ENCODE results near the gene RCCD1.
A peak's percentile ranks its signal among the peaks of the same experiment; 100 is the strongest.
"Not testable (repeated sequence)": the region's sequence is repeated elsewhere in the genome, so short reads cannot be mapped to it uniquely, and the experiment has no call there.

The RCCD1 gene

DNA sequence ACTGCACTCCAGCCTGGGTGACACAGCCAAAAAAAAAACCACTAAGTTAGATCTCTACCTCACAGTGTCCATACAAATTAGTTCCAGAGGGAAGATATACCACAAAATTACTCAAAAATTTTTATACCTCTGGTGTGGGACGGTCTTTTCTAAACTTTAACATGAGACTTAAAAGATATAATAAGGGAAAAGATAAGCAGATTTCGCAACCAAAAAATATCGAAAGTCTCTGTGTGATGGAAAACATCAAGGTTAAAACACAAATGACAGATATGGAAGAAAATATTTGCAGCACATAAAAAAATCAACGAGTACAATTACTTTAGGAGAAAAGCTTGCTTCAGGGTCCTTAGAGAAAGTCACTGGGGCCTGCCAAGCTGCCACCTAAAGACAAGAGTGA is 32.8 kb upstream of the RCCD1 start:
- H3K9me3 ChIP-seq (ENCODE audit: control insufficient read depth in 2 of 2, low read length in 2 of 2): no peaks in the 10 kb centered on the region
- no peak overlapping the region for H3K9ac ChIP-seq (ENCODE audit: low read length in 2 of 2)
- H3K4me1 ChIP-seq (ENCODE audit: control insufficient read depth, insufficient read depth, low read length): no peaks in the 10 kb centered on the region
- no peaks in the 10 kb centered on the region for H3K27me3 ChIP-seq (ENCODE audit: control insufficient read depth in 1 of 2, insufficient read depth in 2 of 2, low read length in 2 of 2)
- H3K27ac ChIP-seq (ENCODE audit: low read length): no peak overlapping the region
- H3K36me3 ChIP-seq (ENCODE audit: control insufficient read depth in 2 of 2, insufficient read depth in 2 of 2, low read length in 2 of 2): peaks cover 29 to 40% of the 10 kb centered on the region in 2 donors
- H3K4me3 ChIP-seq (ENCODE audit: low read length in 2 of 2): no peak overlapping the region

DNA sequence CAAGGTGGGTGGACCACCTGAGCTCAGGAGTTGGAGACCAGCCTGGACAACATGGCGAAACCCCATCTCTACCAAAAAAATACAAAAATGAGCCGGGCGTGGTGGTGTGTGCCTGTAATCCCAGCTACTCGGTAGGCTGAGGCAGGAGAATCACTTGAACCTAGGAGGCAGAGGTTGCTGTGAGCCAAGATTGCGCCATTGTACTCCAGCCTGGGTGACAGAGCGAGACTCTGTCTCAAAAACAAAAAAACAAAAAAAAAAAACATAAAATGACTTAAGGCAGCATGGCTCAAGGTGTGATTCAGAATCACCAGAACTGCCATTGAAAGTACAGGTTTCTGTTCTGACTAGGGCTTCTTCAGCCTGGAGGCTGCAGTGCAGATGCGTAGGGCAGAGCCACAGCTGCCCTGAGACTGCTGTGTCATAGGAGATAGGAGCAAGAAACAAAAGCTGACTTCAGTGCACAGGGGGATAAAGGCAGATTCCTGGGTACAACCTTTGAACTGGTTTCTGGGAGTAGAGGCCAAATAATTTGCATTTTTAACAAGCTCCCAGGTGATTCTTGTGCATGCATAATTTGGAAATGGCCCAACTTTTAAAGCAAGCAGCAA is 31.9 kb upstream of the RCCD1 start:
- H3K36me3 ChIP-seq (ENCODE audit: control insufficient read depth in 2 of 2, insufficient read depth in 2 of 2, low read length in 2 of 2): peaks cover 21 to 31% of the 10 kb centered on the region in 2 donors
- not testable (repeated sequence) for H3K4me3 ChIP-seq (ENCODE audit: low read length in 2 of 2); H3K27ac ChIP-seq (ENCODE audit: low read length); H3K27me3 ChIP-seq (ENCODE audit: control insufficient read depth in 1 of 2, insufficient read depth in 2 of 2, low read length in 2 of 2); H3K9ac ChIP-seq (ENCODE audit: low read length in 2 of 2); H3K4me1 ChIP-seq (ENCODE audit: control insufficient read depth, insufficient read depth, low read length); H3K9me3 ChIP-seq (ENCODE audit: control insufficient read depth in 2 of 2, low read length in 2 of 2)

DNA sequence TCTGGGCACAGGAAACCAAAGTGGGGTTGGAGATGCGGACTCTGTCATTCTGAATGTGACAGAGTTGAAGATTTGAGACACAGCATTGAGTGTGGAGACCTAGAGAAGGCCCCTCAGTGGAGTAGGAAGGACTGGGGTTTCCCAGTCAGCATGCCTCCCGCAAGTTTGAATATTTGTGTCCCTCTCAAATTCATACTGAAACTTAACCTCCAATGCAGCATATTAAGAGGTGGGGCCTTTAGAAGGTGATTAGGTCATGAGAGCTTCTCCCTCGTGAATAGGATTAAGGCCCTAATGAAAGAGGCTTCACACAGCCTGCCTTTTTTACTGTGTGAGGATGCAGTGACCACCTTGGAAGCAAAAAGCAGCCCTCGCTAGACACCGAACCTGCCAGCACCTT is 30.3 kb upstream of the RCCD1 start:
- Histone ChIP-seq H3K4me3 (ENCODE audit: low read length in 2 of 2) (no peak overlapping the region), H3K4me1 (ENCODE audit: control insufficient read depth, insufficient read depth, low read length) (no peaks in the 10 kb centered on the region), H3K27me3 (ENCODE audit: control insufficient read depth in 1 of 2, insufficient read depth in 2 of 2, low read length in 2 of 2) (no peaks in the 10 kb centered on the region), H3K27ac (ENCODE audit: low read length) (no peak overlapping the region), H3K9me3 (ENCODE audit: control insufficient read depth in 2 of 2, low read length in 2 of 2) (no peaks in the 10 kb centered on the region), H3K36me3 (ENCODE audit: control insufficient read depth in 2 of 2, insufficient read depth in 2 of 2, low read length in 2 of 2) (peaks cover 9 to 18% of the 10 kb centered on the region in 2 donors), H3K9ac (ENCODE audit: low read length in 2 of 2) (no peak overlapping the region)

DNA sequence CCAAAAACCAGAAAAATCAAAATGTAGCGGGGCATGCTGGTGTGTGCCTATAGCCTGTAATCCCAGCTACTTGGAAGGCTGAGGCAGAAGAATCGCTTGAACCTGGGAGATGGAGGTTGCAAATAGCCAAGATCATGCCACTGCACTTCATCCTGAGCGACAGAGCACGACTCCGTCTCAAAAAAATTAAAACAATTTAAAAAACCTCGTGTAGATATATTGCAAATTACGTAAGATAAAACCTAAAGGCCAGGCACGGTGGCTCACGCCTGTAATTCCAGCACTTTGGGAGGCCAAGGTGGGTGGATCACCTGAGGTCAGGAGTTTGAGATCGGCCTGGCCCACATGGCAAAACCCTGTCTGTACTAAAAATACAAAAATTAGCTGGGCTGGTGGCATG is 27.9 kb upstream of the RCCD1 start:
- peaks cover 13% of the 10 kb centered on the region for H3K4me1 ChIP-seq (ENCODE audit: control insufficient read depth, insufficient read depth, low read length)
- not testable (repeated sequence) for H3K9me3 ChIP-seq (ENCODE audit: control insufficient read depth in 2 of 2, low read length in 2 of 2); H3K36me3 ChIP-seq (ENCODE audit: control insufficient read depth in 2 of 2, insufficient read depth in 2 of 2, low read length in 2 of 2); H3K9ac ChIP-seq (ENCODE audit: low read length in 2 of 2); H3K27me3 ChIP-seq (ENCODE audit: control insufficient read depth in 1 of 2, insufficient read depth in 2 of 2, low read length in 2 of 2); H3K27ac ChIP-seq (ENCODE audit: low read length); H3K4me3 ChIP-seq (ENCODE audit: low read length in 2 of 2)

DNA sequence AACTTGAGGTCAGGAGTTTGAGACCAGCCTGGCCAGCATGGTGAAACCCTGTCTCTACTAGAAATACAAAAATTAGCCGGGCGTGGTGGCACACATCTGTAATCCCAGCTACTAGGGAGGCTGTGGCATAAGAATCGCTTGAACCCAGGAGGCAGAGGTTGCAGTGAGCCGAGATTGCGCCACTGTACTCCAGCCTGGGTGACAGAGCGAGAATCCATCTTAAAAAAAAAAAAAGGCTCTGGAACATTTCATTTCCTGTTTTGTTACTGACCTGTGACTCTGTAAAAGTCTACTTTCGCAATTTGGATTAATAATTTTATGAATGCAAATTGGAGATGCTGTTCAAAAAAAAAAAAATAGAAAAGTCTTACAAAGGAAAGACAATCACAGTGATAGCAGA is 26.6 kb upstream of the RCCD1 start:
- peaks cover 24% of the 10 kb centered on the region for H3K4me1 ChIP-seq (ENCODE audit: control insufficient read depth, insufficient read depth, low read length)
- H3K27me3 ChIP-seq (ENCODE audit: control insufficient read depth in 1 of 2, insufficient read depth in 2 of 2, low read length in 2 of 2); H3K9ac ChIP-seq (ENCODE audit: low read length in 2 of 2); H3K9me3 ChIP-seq (ENCODE audit: control insufficient read depth in 2 of 2, low read length in 2 of 2); H3K36me3 ChIP-seq (ENCODE audit: control insufficient read depth in 2 of 2, insufficient read depth in 2 of 2, low read length in 2 of 2); H3K4me3 ChIP-seq (ENCODE audit: low read length in 2 of 2); H3K27ac ChIP-seq (ENCODE audit: low read length): not testable (repeated sequence)

DNA sequence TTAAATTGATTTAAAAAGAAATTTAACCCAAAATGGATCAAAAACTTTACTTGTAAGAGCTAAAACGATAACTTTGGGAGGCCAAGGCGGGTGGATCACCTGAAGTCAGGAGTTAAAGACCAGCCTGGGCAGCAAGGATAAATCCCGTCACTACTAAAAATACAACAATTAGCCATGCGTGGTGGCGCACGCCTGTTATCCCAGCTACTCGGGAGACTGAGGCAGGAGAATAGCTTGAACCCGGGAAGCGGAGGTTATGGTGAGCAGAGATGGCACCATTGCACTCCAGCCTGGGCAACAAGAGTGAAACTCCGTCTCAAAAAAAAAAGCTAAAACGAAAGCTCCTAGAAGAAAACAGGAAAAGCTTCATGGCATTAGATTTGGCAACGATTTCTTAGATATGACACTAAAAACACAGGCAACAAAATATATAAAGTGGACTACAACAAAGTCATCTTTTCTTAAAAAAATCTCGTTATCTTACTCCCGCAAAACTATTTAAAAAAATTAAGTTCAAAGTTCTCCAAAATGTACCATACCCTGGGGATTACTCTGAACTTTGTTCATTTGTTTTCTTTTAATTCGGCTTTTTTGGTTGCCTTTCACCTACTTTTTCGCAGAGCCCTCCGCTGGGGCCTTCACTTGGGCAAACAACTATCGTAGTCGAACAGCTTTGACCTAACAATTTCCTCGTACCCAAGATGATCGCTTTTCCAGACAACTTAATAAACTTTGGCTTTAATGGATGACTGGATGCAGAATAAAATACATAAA is 25.3 kb upstream of the RCCD1 start:
- Histone ChIP-seq H3K9me3 (ENCODE audit: control insufficient read depth in 2 of 2, low read length in 2 of 2) (no peaks in the 10 kb centered on the region), H3K27me3 (ENCODE audit: control insufficient read depth in 1 of 2, insufficient read depth in 2 of 2, low read length in 2 of 2) (no peaks in the 10 kb centered on the region), H3K27ac (ENCODE audit: low read length) (peak overlapping the region; percentile 78), H3K36me3 (ENCODE audit: control insufficient read depth in 2 of 2, insufficient read depth in 2 of 2, low read length in 2 of 2) (no peaks in the 10 kb centered on the region), H3K4me3 (ENCODE audit: low read length in 2 of 2) (peak overlapping the region; percentile 80 to 84), H3K9ac (ENCODE audit: low read length in 2 of 2) (peak overlapping the region; percentile 84 to 86), H3K4me1 (ENCODE audit: control insufficient read depth, insufficient read depth, low read length) (peaks cover 31% of the 10 kb centered on the region)

DNA sequence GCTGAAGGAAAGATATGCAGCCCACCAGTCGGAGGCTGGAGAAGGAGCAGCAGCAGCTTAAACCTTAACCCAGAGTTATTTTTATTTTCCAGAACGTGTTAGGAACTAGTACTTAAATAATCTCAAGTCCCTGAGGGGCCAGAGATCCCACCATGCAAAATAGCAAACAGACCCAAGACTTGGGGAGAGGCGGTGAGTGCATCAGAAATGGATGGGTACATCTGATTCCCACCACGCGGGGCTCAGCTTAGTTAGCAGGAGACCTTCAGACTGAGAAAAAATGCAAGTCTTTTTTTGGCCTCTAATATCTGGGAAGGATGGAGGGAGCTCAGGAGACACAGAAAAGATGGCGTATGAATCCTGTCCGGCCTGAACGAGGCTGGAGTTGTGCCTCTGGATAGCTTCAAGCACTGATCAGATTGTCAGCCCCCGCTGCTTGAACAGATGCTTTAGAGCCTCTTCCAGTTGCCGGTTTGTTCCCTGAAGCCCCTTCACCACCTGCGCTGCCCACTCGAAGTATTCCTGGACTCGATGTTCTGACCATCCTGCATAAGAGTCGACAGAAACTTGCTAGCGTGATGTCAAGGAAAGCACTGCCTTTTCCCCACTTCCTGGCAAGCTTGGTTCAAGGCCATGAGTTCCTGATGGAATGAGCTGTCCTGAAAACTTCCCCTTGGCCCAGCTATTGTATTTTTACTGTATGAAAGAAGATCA is 23.7 kb upstream of the RCCD1 start:
- Histone ChIP-seq H3K27ac (ENCODE audit: low read length) (peak overlapping the region; percentile 78), H3K9me3 (ENCODE audit: control insufficient read depth in 2 of 2, low read length in 2 of 2) (no peaks in the 10 kb centered on the region), H3K36me3 (ENCODE audit: control insufficient read depth in 2 of 2, insufficient read depth in 2 of 2, low read length in 2 of 2) (no peaks in the 10 kb centered on the region), H3K9ac (ENCODE audit: low read length in 2 of 2) (peak overlapping the region; percentile 29 to 84), H3K4me1 (ENCODE audit: control insufficient read depth, insufficient read depth, low read length) (peaks cover 45% of the 10 kb centered on the region), H3K4me3 (ENCODE audit: low read length in 2 of 2) (peak overlapping the region; percentile 80 to 84), H3K27me3 (ENCODE audit: control insufficient read depth in 1 of 2, insufficient read depth in 2 of 2, low read length in 2 of 2) (no peaks in the 10 kb centered on the region)

DNA sequence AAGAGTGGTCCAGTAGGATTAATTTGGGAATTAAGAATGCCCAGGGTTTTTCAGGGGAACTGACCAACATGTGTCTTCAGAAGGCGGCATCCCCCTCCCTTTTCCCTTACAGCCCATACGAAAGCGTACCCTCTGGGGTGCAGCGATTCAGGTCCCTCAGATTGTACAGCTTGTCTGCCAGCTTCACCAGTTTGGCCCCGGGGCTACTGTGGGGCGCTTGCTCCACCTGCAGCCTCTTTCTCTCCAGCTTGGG is 23.2 kb upstream of the RCCD1 start:
- Histone ChIP-seq H3K36me3 (ENCODE audit: control insufficient read depth in 2 of 2, insufficient read depth in 2 of 2, low read length in 2 of 2) (no peaks in the 10 kb centered on the region), H3K9me3 (ENCODE audit: control insufficient read depth in 2 of 2, low read length in 2 of 2) (no peaks in the 10 kb centered on the region), H3K27ac (ENCODE audit: low read length) (peak overlapping the region; percentile 78), H3K4me3 (ENCODE audit: low read length in 2 of 2) (peak overlapping the region in 1 of 2 donors; percentile 92), H3K9ac (ENCODE audit: low read length in 2 of 2) (peak overlapping the region in 1 of 2 donors; percentile 70), H3K4me1 (ENCODE audit: control insufficient read depth, insufficient read depth, low read length) (peaks cover 50% of the 10 kb centered on the region), H3K27me3 (ENCODE audit: control insufficient read depth in 1 of 2, insufficient read depth in 2 of 2, low read length in 2 of 2) (no peaks in the 10 kb centered on the region)

DNA sequence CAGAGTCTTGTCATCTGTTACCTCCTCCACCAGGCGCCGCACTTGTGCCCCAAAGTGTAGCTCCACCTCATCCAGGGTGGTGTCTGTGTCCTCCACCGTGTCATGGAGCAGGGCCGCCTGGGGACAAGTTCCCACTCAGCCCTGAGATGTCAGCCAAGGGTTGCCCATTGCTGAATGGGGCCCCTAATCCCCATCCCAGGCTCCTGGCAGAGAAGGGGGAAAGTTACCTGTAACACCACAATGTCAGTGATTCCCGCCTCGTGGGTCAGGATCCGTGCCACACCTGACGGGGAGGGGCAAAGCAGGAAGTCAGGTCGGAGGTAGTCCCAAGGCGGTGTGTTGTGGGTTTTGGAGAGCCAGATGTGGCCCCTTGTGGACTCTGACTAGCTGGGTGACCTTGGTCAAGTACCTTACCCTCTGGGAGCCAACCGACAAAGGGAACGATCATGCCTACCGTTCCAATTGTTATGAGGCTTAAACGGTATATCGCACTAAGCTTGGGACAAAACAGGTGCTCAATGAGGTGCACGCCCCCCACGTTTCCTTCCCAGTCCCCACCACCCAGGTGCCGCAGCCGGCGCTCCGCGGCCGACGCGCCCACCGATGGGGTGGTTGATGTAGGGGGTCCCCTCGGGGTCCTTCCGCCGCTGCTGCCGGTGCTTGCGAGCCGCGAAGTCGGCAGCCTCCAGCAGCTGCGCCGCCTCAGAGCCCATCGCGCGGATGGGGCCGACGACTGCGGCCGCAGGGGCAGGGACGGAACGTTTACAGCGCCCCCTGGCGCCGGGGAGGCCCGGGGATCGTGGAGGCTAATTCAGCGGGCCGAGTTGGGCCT is 22.6 kb upstream of the RCCD1 start, which contains the start of gene HDDC3:
Gene HDDC3, minus strand, starts transcription at position 722 of the 832 bp plus-strand sequence. Its CDS starts 9 bp downstream, at position 713.
- peak within 1 kb of the TSS; percentile 71 to 92 for H3K4me3 ChIP-seq (ENCODE audit: low read length in 2 of 2)
- peaks cover 0 to 3% of the 10 kb centered on the region in 2 donors for H3K36me3 ChIP-seq (ENCODE audit: control insufficient read depth in 2 of 2, insufficient read depth in 2 of 2, low read length in 2 of 2)
- no peaks in the 10 kb centered on the region for H3K27me3 ChIP-seq (ENCODE audit: control insufficient read depth in 1 of 2, insufficient read depth in 2 of 2, low read length in 2 of 2)
- H3K9me3 ChIP-seq (ENCODE audit: control insufficient read depth in 2 of 2, low read length in 2 of 2): no peaks in the 10 kb centered on the region
- peak within 1 kb of the TSS; percentile 78 for H3K27ac ChIP-seq (ENCODE audit: low read length)
- peak within 1 kb of the TSS; percentile 70 to 88 for H3K9ac ChIP-seq (ENCODE audit: low read length in 2 of 2)
- peaks cover 50% of the 10 kb centered on the region for H3K4me1 ChIP-seq (ENCODE audit: control insufficient read depth, insufficient read depth, low read length)

DNA sequence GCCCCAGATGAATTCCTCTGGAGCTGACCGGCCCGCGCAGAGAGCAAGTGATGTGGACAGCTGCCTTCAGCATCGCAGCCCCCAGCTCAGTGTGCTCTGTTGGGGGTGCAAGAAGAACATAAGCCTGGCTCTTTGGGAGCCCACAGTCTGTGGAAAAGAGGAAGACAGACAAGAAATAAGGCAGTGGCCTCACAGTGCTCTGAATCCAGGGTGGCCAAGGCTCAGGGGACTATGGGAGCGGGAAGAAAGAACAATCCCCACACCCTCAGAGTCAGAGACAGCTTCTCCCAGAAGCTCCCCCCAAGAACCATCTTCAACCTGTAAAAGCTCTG is 22.1 kb upstream of the RCCD1 start:
- Histone ChIP-seq H3K27ac (ENCODE audit: low read length) (peak overlapping the region; percentile 74), H3K9ac (ENCODE audit: low read length in 2 of 2) (peak overlapping the region; percentile 60 to 70), H3K27me3 (ENCODE audit: control insufficient read depth in 1 of 2, insufficient read depth in 2 of 2, low read length in 2 of 2) (no peaks in the 10 kb centered on the region), H3K4me3 (ENCODE audit: low read length in 2 of 2) (peak overlapping the region; percentile 71 to 92), H3K9me3 (ENCODE audit: control insufficient read depth in 2 of 2, low read length in 2 of 2) (no peaks in the 10 kb centered on the region), H3K4me1 (ENCODE audit: control insufficient read depth, insufficient read depth, low read length) (peaks cover 50% of the 10 kb centered on the region), H3K36me3 (ENCODE audit: control insufficient read depth in 2 of 2, insufficient read depth in 2 of 2, low read length in 2 of 2) (peaks cover 0 to 3% of the 10 kb centered on the region in 2 donors)
